ENCODE data around the gene C4A.

C4A gene

GRCh38 chr6:32050562-32050961 is 68.7 kb downstream of the C4A start:
- no peak overlapping the region for H3K4me3 ChIP-seq (ENCODE audit: low read depth, low read length)
- no peak for TF ChIP-seq CTCF (IDR thresholded peaks at IDR 0.05; ENCODE audit: insufficient read depth, low read length, missing control alignments)
- no peak for DNase-seq (ENCODE audit: low read depth, low spot score)
- ChIA-PET CTCF (interaction anchor here (1.2 kb wide), 1 partner anchor 13 kb away, joined by 5 read pairs; no protein-coding TSS in a partner anchor), POLR2A (no interaction called here)

Data from AG04449 (cell line).